Measurements from ENCODE around the gene SMARCD3.

Gene SMARCD3

DNA sequence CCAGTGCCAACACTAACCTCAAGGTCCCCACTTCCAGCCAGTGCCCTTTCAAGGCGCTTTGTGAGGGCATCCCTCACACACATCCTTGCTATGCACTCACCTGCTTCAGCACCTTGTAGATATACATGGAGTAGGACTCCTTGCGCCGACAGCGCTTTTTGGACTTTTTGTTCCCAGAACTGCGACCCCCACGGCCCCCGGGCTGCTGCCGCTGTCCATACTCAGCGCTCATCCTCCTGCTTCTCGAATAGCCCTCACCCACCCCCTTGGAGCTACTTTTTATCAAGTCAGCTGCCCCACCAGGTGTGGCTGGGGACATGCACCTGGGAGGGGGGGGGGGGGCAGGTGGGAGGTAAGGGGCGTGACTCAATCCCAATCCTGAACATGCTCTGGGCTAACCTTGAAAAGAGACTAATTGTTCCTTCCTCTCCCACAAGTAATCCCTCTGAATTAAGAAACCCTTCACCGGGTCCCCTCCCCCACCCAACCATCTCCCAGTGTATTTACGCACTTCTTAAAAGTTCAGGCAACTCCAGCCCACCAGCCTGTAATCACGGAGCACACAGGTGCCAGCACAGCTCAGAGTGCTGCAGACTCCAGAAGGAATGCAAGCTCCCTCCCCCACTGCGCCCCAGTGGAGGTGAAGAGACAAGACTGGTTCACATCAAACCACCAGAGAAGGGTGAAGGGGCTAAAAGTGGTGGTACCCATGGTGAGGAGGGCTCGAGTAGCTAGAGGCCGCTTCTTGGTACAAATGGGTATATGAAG lies 38.2 kb downstream of the SMARCD3 start, which contains the start of gene H2BK1:
Gene H2BK1, minus strand, starts transcription at position 402 of the 768 bp plus-strand sequence. Its CDS starts 170 bp downstream, at position 232.
- DNase-seq (ENCODE audit: low read depth in 1 of 2, low spot score in 1 of 2): no peak

DNA sequence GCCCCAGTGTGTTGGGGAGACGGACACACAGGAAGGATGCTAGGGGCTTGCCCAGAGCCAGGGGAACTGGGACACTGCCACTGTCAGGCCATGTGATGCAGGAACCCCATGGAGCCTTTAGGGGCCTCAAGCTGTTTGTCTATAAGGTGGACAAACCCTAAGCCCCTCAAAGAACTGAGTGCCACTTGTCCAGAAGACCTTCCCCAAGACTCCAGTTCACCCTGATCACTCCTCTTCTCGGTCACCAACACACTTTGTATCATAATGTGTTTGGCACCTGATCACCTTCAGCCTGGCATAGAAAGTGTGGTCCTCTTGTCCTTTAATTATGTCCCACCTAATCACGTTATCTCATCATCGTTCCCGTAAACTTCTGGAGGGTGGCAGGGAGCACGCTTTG lies 38.9 kb downstream of the SMARCD3 start:
- no peak for DNase-seq (ENCODE audit: low read depth in 1 of 2, low spot score in 1 of 2)

DNA sequence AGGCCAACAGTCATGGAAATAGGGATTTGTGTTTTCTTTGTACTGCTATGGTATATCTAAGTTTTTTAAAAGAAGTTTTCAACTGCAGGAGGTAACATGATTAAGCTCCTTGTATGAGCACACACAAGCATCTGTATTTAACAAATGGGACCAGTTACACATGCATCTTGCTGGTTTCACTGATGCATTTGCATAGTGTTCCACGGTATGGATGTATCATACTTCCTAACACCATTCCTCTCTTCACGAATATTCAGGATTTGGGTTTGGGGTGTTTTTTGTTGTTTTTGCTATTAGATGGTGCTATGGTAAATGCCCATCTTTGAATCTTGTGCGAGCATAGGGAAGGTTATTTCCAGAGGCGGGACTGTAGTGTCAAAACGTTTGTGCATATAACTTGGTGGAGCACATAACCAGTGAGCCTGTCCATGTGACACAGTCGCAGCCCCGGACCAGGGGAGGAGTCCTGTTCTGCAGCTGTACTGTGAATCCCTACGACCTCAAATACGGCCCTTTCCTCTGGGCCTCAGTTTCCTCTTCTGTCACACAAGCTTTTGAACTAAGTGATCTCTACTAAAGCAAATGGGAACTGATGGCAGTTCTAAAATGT lies 40.1 kb downstream of the SMARCD3 start:
- no peak for DNase-seq (ENCODE audit: low read depth in 1 of 2, low spot score in 1 of 2)

DNA sequence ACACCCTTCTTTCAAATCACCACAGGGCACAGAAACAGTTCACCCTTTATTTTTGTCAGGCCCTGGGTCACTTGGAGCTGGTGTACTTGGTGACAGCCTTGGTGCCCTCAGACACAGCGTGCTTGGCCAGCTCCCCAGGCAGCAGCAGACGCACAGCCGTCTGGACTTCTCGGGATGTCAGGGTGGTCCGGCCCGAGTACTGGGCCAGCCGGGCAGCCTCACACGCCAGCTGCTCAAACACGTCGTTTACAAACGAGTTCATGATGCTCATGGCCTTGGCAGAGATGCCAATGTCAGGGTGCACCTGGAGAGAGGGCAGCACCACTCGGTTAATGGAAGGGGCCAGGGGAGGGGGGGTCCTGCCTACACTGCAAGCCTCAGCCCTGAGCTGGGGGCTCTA lies 40.7 kb downstream of the SMARCD3 start:
- DNase-seq (ENCODE audit: low read depth in 1 of 2, low spot score in 1 of 2): no peak

DNA sequence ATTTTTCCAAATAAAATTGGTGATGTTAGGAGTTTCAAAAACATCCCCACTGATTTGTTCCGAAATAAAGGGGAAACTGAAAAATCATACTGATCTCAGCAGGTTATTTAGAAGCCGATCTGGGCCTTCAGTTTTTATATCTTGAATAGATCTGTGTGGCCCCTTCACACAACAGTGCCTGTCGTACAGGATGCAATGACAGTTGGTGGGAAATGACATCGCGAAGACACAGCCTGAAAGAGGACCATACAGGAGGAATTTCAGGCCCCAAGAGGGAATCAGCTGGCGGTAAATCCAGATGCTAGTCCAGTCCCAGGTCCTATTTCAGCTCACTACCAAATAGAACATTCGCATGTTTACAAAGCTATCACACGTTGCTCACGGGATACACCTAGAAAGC lies 41.2 kb downstream of the SMARCD3 start:
- no peak for DNase-seq (ENCODE audit: low read depth in 1 of 2, low spot score in 1 of 2)

DNA sequence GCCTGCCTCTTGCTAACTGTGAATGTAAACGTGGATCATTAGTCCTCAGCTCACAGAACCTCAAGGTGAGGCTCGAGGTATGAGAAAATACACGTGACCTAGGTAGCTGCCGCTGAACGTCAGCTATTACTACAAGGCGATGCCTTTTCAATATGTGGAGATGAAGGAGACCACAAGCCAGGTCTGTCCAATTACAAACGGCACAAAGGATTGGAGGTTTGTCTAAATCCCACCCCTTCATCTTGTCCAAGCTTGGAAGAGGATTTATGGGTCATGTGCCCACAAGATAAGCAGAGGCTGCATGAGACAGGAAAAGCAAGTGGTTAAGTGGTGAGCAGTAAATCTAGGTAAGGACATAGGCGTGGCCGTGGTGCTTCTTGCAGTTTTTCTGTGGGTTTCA lies 41.6 kb downstream of the SMARCD3 start:
- no peak for DNase-seq (ENCODE audit: low read depth in 1 of 2, low spot score in 1 of 2)

DNA sequence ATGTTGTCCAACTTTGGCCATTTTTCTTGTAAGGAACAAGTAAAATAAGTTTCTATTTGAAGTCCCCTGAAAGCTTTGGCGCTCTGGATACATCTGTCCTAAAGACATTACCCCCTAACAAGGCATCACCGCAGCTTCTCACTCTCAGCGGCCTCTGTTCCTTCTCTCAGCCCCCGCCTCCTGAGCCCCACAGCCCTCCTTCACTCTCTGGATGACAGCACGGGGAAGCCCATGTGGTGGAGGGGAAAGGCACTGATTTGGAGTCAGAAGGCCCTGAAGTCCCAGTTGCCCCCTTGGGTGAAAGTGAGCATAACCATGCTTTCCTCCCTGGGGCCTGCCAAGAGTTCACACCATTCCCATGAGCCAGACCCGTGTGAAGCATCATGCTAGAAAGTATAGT lies 42.8 kb downstream of the SMARCD3 start:
- no peak for DNase-seq (ENCODE audit: low read depth in 1 of 2, low spot score in 1 of 2)

DNA sequence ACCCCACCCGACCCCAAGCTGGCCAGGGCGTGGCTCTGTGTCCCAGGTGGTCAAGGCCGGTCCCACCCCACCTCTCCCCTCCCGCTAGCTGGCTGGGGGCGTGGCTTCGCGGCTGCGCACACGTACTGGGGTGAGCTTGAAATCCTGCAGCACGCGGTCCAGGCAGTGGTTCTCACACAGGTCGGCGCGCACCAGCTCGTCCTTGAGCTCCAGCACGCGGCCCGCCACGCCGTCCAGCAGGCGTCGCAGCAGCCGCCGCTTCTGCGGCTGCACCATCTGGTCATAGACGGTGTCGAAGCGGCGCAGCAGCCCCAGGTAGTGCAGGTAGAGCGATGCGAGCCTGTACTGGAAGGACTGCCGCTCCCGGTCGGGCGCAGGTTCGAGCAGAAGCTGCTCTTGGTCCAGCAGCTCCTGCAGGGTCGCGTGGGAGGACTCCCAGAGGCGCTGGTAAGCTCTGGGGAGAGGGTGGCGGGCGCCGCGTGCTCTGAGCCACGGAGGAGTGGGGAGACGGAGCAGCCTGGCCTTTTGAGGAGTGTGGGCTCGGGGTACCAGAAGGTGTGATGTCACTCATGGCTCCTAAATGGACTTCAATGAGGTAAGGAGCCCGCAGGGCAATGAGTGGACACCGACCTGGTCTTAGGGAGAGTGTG lies 44.0 kb downstream of the SMARCD3 start:
- no peak for DNase-seq (ENCODE audit: low read depth in 1 of 2, low spot score in 1 of 2)

DNA sequence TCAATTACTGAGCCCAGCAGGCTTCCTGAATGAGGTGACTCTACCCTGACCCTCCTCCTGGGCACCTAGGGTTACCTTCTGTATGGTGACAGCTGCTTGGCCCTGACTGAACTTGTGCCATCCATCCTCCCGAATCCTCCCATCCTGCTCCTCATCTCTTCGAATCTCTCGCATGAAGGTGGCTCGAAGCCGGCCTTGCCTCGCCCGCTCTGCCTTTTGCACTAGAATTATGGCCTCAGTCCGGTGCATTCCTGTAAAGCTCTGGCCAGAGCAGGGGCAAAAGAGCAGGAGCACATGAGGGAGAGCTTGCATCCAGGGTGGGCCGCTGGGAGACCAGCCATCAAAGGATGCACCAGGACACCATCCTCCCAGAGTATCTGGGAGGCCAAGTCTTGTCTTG lies 45.7 kb downstream of the SMARCD3 start:
- DNase-seq (ENCODE audit: low read depth in 1 of 2, low spot score in 1 of 2): no peak

DNA sequence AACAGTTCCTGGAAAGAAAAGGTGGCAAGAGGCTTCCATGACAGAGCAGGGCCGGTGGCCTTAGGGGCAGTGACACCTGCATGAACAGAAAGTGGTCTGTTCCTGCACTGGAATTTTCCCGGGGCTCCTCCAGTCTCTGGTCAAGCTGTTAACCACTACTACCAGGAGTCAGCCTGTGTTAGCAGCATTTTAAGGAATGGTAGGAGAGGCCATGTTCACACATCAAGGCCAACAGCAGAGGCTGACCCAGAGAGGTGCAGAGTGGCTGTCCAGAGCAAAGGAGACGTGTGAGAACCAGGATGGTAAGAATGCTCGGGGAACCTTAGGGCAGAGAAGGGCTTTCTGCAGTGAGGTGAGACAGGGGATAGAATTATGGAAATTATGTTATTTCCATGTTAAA lies 46.7 kb downstream of the SMARCD3 start:
- DNase-seq (ENCODE audit: low read depth in 1 of 2, low spot score in 1 of 2): no peak

DNA sequence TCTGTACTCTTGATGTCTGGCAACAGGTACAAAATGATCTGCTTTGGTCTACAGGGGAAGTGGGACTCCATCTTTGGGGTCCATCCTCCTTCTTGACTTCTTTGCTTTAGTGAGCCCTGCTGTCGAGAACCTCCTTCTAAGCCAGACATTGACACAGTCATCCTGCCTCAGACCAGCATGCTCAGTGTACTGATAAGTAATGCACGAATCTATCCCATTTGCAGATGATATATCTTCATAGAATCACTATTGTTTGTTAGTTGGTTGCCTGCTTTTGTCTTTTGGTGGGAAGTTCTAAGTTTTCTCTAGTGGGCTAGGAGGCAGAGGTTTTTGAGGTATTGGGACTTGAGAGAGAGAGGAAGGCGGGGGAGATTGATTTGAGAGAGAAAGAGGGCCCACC lies 47.1 kb downstream of the SMARCD3 start:
- DNase-seq (ENCODE audit: low read depth in 1 of 2, low spot score in 1 of 2): no peak

DNA sequence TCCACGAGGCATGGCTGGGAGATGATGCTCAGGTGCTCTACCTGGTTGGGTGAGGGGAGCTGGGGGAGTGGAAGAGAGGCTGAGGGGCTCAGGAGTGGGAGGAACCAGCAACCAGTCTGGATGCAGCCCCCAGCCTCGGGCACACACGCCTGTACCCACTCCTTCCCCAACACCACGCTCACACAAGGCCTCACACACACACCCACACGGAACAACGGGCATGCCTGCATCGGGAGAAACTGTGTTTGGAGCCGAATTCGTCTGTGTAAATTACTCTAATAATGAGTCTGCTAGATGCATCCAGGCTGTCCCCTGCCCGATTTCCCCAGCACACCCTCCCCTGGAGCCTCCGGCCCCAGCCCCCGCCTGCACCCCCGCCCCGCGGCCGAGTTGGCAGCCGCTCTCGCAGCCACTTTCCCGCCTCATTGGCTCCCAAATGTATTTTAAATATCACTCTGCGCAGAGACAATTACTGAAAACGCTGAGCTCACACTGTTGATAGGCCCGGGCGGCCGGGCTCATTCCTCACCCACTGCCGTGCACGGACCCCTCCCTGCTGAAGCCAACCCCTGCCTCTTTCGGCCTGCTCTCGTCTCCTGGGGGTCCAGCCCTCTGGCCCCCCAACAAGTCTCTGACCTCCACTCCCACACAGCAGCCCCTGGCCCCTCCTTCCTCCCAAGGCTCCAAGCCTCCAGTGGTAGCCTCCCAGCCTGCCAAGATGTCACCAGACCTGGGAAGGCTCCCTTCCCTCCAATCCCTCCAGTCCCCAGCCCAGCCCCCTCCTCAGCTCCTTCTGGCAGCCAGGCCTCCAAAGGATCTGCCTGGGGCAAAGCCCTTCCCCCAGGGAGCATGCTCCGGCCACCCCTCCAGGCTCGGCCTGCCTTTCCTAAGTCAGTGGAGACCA lies 49.3 kb downstream of the SMARCD3 start:
- no peak for DNase-seq (ENCODE audit: low read depth in 1 of 2, low spot score in 1 of 2)

DNA sequence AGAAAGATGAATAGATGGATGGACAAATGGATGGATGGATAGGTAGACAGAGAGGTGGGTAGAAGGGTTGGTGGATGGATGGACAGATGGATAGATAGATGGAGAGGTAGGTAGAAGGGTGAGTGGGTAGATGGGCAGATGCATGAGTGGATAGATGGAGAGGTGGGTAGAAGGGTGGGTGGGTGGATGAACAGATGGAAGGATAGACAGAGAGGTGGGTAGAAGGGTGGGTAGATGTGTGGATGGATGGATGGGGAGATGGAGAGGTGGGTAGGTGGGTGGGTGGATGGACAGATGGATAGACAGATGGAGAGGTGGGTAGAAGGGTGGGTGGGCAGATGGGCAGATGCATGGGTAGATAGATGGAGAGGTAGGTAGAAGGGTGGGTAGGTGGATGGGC lies 50.6 kb downstream of the SMARCD3 start:
- DNase-seq (ENCODE audit: low read depth in 1 of 2, low spot score in 1 of 2): no peak

DNA sequence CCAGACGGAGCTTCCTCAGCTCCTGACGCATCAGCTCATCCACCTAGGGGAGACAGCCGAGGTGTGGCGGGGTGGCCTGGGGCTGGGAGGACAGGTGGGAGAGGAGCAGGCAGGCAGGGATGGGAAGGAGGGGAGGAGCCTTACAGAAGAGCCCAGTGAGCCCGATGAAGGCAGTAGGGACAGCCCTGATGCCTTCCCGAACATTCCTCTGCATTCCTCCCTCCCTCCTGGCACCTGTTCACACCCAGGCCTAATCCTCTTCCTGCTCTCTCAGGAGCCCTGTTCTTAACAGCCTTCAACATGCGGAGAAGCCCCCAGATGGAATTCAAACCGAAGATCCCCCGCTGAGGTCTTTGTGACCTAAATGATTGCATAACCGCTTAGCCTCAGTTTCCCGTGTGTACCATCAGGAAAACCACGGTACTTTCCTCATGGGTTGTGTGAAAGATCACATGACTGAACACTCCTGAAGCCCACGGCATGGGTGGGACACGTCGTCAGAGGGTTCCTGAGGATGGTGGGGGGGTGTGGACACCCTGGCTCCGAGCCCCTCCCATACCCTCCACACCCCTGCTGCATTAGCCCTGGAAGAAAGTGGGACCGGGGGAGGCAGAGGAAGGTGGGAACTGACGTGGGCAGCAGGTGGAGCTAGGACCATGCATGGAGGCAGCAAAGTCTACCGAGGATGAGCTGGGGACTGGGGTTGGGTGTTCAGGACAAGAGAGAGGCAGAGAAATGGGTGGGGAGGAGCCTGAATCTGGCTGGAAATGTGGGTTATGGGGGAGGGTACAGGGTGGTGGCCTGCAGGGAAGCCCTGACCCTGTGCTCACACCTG lies 52.7 kb downstream of the SMARCD3 start:
- DNase-seq (ENCODE audit: low read depth in 1 of 2, low spot score in 1 of 2): no peak

DNA sequence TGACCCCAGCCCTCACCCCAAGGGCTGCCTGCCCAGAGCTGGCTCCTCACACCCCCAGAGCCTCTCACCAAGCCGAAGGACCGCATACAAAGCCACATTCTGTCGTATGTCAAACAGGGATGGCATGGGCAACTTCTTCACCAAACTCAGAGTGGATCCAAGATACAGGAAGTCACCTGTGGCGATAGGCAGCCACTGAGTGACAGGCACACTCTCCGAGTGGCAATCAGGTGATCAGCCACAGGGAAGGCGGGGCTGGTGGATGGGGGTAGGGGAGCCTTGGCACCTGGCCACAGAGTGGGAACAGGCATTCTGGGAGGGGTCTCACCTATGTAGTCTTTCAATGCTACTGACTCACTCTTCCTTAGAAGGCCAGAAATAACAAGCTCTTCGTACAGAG lies 54.3 kb downstream of the SMARCD3 start:
- no peak for DNase-seq (ENCODE audit: low read depth in 1 of 2, low spot score in 1 of 2)

DNA sequence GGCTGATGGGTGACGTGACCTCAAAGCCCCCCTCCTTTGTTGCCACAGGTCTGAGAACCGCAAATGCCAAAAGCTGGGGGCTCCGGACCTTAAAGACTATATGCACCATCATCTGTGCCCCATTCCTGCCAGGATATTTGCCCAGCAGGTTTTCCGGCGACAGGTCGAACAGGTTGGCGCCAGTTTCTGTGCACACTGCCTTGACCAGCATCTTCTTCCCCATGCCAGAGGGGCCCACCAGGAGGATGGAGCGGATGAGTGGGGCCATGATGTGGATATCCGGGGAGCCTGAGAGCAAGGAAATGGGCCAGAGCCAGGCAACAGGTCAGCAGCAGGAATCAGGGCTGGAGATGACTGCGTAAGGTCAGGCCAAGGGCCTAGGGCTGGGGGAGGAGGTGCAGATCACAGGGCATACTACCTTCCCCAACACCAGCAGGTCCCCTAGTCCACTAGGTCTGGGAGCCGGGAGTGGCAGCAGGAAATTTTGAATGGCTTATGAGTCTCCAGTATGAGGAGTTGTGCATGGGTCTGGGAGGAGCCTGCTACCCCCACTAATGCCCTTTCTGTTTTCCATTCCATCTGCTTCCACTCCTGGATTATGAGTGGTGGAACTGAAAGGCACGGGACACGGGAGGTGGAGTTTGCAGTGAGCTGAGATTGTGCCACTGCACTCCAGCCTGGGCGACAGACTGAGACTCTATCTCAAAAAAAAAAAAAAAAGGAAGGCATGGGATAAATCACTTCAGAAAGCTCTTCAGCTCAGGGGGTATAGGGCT lies 55.1 kb downstream of the SMARCD3 start:
- no peak for DNase-seq (ENCODE audit: low read depth in 1 of 2, low spot score in 1 of 2)

DNA sequence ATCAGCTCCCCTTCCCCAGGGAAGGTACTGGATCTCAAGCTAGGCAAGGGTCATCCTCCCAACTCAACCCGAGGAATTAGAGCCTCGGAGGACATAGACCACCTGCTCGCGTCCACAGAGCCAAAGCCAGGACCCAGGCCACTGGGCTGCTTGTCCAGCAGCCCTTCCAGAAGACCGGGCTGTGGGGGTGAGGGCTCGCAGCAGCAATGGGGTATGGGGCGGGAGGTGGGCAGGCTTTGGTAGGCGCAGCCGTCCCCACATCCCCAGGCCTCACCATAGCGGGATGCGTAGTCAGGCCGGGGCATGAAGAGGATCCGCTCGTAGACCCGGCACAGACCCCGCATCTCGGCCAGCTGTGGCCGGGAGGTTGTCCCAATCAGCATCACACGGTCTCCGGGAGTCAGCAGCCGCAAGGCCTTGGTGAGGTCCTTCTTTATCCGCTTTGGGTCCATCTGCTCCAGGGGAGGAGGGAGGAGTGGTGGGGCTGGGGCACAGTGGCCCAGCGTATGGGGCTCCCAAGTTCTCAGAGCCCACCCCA lies 56.4 kb downstream of the SMARCD3 start:
- DNase-seq (ENCODE audit: low read depth in 1 of 2, low spot score in 1 of 2): no peak

DNA sequence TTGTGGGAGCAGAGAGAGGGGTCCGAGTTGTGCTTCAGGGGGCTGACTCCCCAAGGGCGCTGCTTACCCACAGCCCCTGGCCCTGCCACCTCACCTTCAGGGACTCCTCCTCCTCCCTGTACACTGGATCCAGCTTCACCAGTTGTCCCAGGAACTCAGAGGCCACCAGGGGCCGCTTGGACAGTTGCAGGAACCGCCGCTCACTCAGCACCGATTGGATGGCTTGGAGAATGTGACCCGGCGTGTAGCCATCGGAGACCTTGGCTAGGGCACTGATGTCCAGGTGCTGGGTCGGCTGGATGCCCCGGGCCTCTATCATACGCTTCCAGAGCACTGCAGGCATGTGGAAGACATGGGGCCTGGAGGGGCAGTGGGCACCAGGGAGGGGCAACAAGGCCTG lies 57.0 kb downstream of the SMARCD3 start:
- DNase-seq (ENCODE audit: low read depth in 1 of 2, low spot score in 1 of 2): no peak

DNA sequence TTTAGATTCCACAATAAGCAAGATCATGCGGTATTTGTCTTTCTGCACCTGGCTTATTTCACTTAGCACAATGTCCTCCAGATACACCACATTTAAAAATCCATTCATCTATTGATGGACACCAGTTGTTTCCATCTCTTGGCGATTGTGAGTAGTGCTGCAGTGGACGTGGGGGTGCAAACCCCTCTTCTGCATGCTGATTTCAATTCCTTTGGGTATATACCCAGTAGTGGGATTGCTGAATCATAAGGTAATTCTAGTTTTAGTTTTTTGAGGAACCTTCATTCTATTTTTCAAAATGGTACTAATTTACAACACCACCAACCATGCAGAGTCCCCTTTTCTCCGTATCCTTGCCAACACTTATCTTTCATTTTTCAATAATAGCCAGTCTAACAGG lies 59.5 kb downstream of the SMARCD3 start:
- no peak for DNase-seq (ENCODE audit: low read depth in 1 of 2, low spot score in 1 of 2)
